B cell (primary cell): ENCODE measurements around the gene TREM1. TPM values are rescaled to one million over a fixed set of nuclear protein-coding genes. Genes with fewer than 3 reads are reported as not detected.

Experiments used
- ATAC-seq: fragments of 200-7000 bp; cut with Tn5 transposase; one replicate; pipeline ENCODE4 v1.10.0; 2021; ENCODE audit warnings: low read depth, mild to moderate bottlenecking, moderate number of reproducible peaks, moderate library complexity
- CTCF ChIA-PET: fragments of 350-600 bp; sonication (Branson Sonifier 250); formaldehyde crosslinking; loops from one replicate; lab custom pipeline; 2021; ENCODE audit warnings: antibody characterized with exemption, inconsistent platforms; lab: Charles Lee
- POLR2A ChIA-PET: fragments of 350-600 bp; sonication (Branson Sonifier 250); formaldehyde crosslinking; loops from one replicate; lab custom pipeline; 2021; ENCODE audit warnings: antibody characterized with exemption; lab: Charles Lee
- DNase-seq: peaks from one replicate; pipeline ENCODE4 v3.0.0; 2013
- H2AFZ ChIP-seq: 2 replicates; pipeline ENCODE4 v1.6.1; 2012; ENCODE audit warnings: mild to moderate bottlenecking, low read depth, low read length; ENCODE audit not compliant: insufficient read depth, poor library complexity, severe bottlenecking
- H3K27ac ChIP-seq, 2 donors: 1 replicate in 1 of 2; 2 replicates in 1 of 2; pipeline ENCODE4 v1.5.1; 2012 to 2013; ENCODE audit warnings: low read length in 2 of 2, mild to moderate bottlenecking in 2 of 2, moderate library complexity in 1 of 2
- H3K27me3 ChIP-seq, 4 experiments: fragments of 200-600 bp in 1 of 4; sonication (generic) in 1 of 4; replicated peaks in 1 of 4; 1 replicate in 2 of 4; 2 replicates in 2 of 4; pipeline versions ENCODE4 v1.6.1 to v1.7.0; 2013 to 2016; ENCODE audit warnings: low read length in 3 of 4, mild to moderate bottlenecking in 2 of 4, mixed read lengths in 1 of 4, moderate library complexity in 1 of 4; ENCODE audit not compliant: insufficient read depth in 4 of 4, control insufficient read depth in 3 of 4; ENCODE audit errors: control extremely low read depth in 1 of 4
- H3K36me3 ChIP-seq, 2 experiments: replicated peaks in 1 of 2; 1 replicate in 1 of 2; 2 replicates in 1 of 2; pipeline versions ENCODE4 v1.6.1 to v1.7.1; 2013; ENCODE audit warnings: low read length in 1 of 2; ENCODE audit not compliant: insufficient read depth in 2 of 2, control insufficient read depth in 1 of 2; ENCODE audit errors: control extremely low read depth in 1 of 2, extremely low read depth in 1 of 2
- H3K4me1 ChIP-seq, 2 donors: fragments of 200-600 bp in 1 of 2; sonication (generic) in 1 of 2; 1 replicate in 1 of 2; 2 replicates in 1 of 2; pipeline versions ENCODE4 v1.5.1 to v1.6.1; 2013 to 2017; ENCODE audit warnings: low read length in 2 of 2; ENCODE audit not compliant: control insufficient read depth in 2 of 2, insufficient read depth in 2 of 2
- H3K4me2 ChIP-seq: replicated peaks from 2 replicates; pipeline ENCODE3; 2012; ENCODE audit warnings: mild to moderate bottlenecking, low read depth, low read length; ENCODE audit not compliant: poor library complexity, severe bottlenecking
- H3K4me3 ChIP-seq, 5 experiments: fragments of 200-600 bp in 1 of 5; sonication (generic) in 1 of 5; 1 replicate in 3 of 5; 2 replicates in 2 of 5; pipeline versions ENCODE4 v1.5.1 to v1.7.0; 2011 to 2016; ENCODE audit warnings: low read length in 4 of 5, mild to moderate bottlenecking in 4 of 5, low read depth in 2 of 5, control low read depth in 1 of 5, moderate library complexity in 1 of 5; ENCODE audit not compliant: insufficient read depth in 1 of 5; ENCODE audit errors: control extremely low read depth in 1 of 5, extremely low read depth in 1 of 5
- H3K79me2 ChIP-seq: fragments of 200-600 bp; sonication (generic); one replicate; pipeline ENCODE4 v1.6.0; 2016; ENCODE audit warnings: low read length; ENCODE audit not compliant: control insufficient read depth, insufficient read depth
- H3K9ac ChIP-seq: fragments of 200-600 bp; sonication (generic); 2 replicates; pipeline ENCODE4 v1.6.1; 2017; ENCODE audit warnings: mild to moderate bottlenecking, low read length, moderate library complexity
- H3K9me3 ChIP-seq, 3 donors: one replicate each; pipeline versions ENCODE4 v1.6.1 to v1.7.1; 2013; ENCODE audit warnings: low read length in 2 of 3; ENCODE audit not compliant: control insufficient read depth in 2 of 3, insufficient read depth in 1 of 3; ENCODE audit errors: control extremely low read depth in 1 of 3
- H4K20me1 ChIP-seq: 2 replicates; pipeline ENCODE4 v1.6.0; 2012; ENCODE audit warnings: mild to moderate bottlenecking, low read length; ENCODE audit not compliant: insufficient read depth, control insufficient read depth, poor library complexity, severe bottlenecking
- H3K27ac Mint-ChIP-seq: one replicate; pipeline ENCODE4 v1.8.0; 2021; ENCODE audit warnings: mixed read lengths
- H3K27me3 Mint-ChIP-seq: one replicate; pipeline ENCODE4 v1.8.0; 2021; ENCODE audit warnings: mixed read lengths
- H3K4me1 Mint-ChIP-seq: one replicate; pipeline ENCODE4 v1.8.0; 2021; ENCODE audit warnings: mixed read lengths
- H3K4me3 Mint-ChIP-seq: one replicate; pipeline ENCODE4 v1.8.0; 2021; ENCODE audit warnings: mixed read lengths
- H3K9me3 Mint-ChIP-seq: one replicate; pipeline ENCODE4 v1.8.0; 2022; ENCODE audit warnings: mixed read lengths; ENCODE audit not compliant: insufficient read depth
- EZH2 ChIP-seq: IDR thresholded peaks from 2 replicates; pipeline ENCODE4 v1.6.1; 2012; ENCODE audit warnings: borderline replicate concordance, low read depth, mild to moderate bottlenecking, moderate library complexity, low read length; ENCODE audit not compliant: insufficient read depth, poor library complexity, severe bottlenecking
- WGBS: methylation state at CpG from one replicate; pipeline ENCODE4 v1.1.5; 2013; ENCODE audit warnings: missing lambda C conversion rate; ENCODE audit not compliant: insufficient coverage; 5-methylcytosine and 5-hydroxymethylcytosine counted together
- intact Hi-C: fragments of 100-400 bp; cut with micrococcal nuclease; formaldehyde crosslinking; loops from one replicate; pipeline ENCODE4 v1.10.0; 2022
- polyA plus RNA-seq: library from polyadenylated mRNA; depleted of rRNA; stranded (reverse); fragments of >200 nt; gene quantifications from 2 replicates; pipeline ENCODE4 v1.2.3, GENCODE V29; 2012
- total RNA-seq, 2 donors: library from RNA; stranded (reverse); fragments of 120-200 nt in 1 of 2; gene quantifications; 1 replicate in 1 of 2; 2 replicates in 1 of 2; pipeline versions ENCODE4 v1.2.3 to v1.2.4, GENCODE V29; 2013 to 2022
- TF ChIP-seq, protein P1 (sequence below): fragments of 200-600 bp; IDR thresholded peaks from one replicate; pipeline ENCODE4 v1.8.0; 2022; ENCODE audit warnings: antibody characterized with exemption, mild to moderate bottlenecking

TREM1 gene
- total and polyA plus RNA-seq, 2 donors (not counting 1 experiment from before 2014, with no cell fraction given), result 1.9 TPM; not detected in 1

DNA sequence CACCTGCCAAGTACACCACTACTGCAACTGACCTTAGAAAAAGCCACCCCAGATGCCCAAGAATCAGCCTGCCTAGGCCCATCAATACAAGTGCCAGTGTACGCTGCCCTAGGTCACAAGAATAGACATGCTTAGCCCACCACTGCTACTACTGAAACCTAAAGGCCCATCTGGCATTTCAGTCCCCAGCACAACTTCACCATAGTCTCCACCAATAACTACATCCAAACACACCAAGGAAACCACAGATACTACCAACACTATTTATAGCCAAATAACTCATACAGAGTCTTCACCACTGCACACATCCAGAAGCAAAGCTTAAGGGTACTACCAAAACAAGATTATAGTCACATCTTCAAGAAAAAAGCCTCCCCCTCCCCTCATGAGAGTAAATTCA lies 30.1 kb downstream of the TREM1 start:
- Histone ChIP-seq H3K79me2 (no peaks in the 10 kb centered on the region), H3K27ac (no peak overlapping the region), H3K9ac (no peak overlapping the region), H4K20me1 (no peaks in the 10 kb centered on the region), H3K9me3 (peaks cover 0 to 14% (median 6%) of the 10 kb centered on the region in 3 donors), H3K36me3 (no peaks in the 10 kb centered on the region), H3K4me2 (peak overlapping the region; percentile 17), H3K4me1 (peaks cover 11 to 13% of the 10 kb centered on the region in 2 donors), H3K27me3 (peaks cover 0 to 3% (median 0%) of the 10 kb centered on the region in 4 experiments), H2AFZ (no peak overlapping the region), H3K4me3 (no peak overlapping the region)
- ATAC-seq (no peak), DNase-seq (no peak)
- TF ChIP-seq, protein P1, sequence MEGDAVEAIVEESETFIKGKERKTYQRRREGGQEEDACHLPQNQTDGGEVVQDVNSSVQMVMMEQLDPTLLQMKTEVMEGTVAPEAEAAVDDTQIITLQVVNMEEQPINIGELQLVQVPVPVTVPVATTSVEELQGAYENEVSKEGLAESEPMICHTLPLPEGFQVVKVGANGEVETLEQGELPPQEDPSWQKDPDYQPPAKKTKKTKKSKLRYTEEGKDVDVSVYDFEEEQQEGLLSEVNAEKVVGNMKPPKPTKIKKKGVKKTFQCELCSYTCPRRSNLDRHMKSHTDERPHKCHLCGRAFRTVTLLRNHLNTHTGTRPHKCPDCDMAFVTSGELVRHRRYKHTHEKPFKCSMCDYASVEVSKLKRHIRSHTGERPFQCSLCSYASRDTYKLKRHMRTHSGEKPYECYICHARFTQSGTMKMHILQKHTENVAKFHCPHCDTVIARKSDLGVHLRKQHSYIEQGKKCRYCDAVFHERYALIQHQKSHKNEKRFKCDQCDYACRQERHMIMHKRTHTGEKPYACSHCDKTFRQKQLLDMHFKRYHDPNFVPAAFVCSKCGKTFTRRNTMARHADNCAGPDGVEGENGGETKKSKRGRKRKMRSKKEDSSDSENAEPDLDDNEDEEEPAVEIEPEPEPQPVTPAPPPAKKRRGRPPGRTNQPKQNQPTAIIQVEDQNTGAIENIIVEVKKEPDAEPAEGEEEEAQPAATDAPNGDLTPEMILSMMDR, result no peak
- no peak for TF ChIP-seq EZH2
- Mint-ChIP-seq H3K27me3 (peaks cover 4% of the 10 kb centered on the region), H3K9me3 (peaks cover 3% of the 10 kb centered on the region), H3K4me3 (no peak overlapping the region), H3K27ac (no peak overlapping the region), H3K4me1 (peaks cover 12% of the 10 kb centered on the region)
- POLR2A ChIA-PET, result no interaction called here
- 87% methylated on average over 1 of the region's 1 CpG for WGBS
- CTCF ChIA-PET, result interaction anchor here (1.3 kb wide), 1 partner anchor 74 kb away, joined by 3 read pairs; no protein-coding TSS in a partner anchor
- intact Hi-C loops, result no loop called here

DNA sequence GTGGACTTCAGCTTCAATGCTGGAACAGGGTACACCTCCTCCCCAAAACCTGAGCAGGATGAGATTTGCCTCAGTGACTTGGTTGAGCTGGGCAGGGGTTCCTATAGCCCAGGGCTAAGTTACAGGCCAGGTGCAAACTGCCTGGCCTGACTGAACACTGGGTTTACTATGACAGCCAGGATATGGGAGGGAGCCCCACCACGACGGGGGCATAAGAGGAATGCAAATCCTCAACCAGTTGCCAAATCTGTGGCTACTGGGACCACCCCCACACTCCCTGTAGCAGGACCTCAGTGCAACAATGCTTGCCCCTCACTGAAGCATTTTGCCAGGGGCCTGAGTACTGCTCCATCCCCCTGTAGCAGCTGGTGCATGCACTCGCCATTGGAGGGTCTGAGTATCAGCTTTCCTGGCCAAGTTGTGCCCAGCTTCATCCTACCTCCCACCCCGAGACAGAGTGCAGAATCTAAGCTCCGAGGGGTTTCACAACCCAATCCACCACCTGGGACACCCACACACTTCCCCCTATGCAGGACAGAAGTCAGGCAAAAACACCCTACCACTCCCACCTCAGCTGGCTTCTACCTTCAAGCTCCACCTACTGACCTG lies 30.7 kb downstream of the TREM1 start:
- Mint-ChIP-seq H3K27ac (no peak overlapping the region), H3K9me3 (peaks cover 3% of the 10 kb centered on the region), H3K4me3 (no peak overlapping the region), H3K27me3 (peaks cover 4% of the 10 kb centered on the region), H3K4me1 (peaks cover 12% of the 10 kb centered on the region)
- WGBS, result 76% methylated on average over 5 of the region's 5 CpGs
- peak overlapping the region; percentile 17 for H3K4me2 ChIP-seq
- intact Hi-C loops, result no loop called here
- ATAC-seq, result no peak
- H3K9me3 ChIP-seq, result peaks cover 0 to 8% (median 7%) of the 10 kb centered on the region in 3 donors
- no peaks in the 10 kb centered on the region for H3K36me3 ChIP-seq
- POLR2A ChIA-PET, result no interaction called here
- no peaks in the 10 kb centered on the region for H4K20me1 ChIP-seq
- TF ChIP-seq, protein P1, result no peak
- no peak for TF ChIP-seq EZH2
- H3K79me2 ChIP-seq, result no peaks in the 10 kb centered on the region
- no peak overlapping the region for H3K9ac ChIP-seq
- no peak for DNase-seq
- no peak overlapping the region for H2AFZ ChIP-seq
- H3K4me1 ChIP-seq, result peaks cover 11 to 13% of the 10 kb centered on the region in 2 donors
- H3K4me3 ChIP-seq, result no peak overlapping the region
- H3K27ac ChIP-seq, result no peak overlapping the region
- peaks cover 0 to 3% (median 0%) of the 10 kb centered on the region in 4 experiments for H3K27me3 ChIP-seq
- CTCF ChIA-PET, result interaction anchor here (1.3 kb wide), 1 partner anchor 73 kb away, joined by 3 read pairs; no protein-coding TSS in a partner anchor
